ENCODE data around the gene PTPRE.
A peak's percentile ranks its signal among the peaks of the same experiment; 100 is the strongest.

PTPRE gene

DNA sequence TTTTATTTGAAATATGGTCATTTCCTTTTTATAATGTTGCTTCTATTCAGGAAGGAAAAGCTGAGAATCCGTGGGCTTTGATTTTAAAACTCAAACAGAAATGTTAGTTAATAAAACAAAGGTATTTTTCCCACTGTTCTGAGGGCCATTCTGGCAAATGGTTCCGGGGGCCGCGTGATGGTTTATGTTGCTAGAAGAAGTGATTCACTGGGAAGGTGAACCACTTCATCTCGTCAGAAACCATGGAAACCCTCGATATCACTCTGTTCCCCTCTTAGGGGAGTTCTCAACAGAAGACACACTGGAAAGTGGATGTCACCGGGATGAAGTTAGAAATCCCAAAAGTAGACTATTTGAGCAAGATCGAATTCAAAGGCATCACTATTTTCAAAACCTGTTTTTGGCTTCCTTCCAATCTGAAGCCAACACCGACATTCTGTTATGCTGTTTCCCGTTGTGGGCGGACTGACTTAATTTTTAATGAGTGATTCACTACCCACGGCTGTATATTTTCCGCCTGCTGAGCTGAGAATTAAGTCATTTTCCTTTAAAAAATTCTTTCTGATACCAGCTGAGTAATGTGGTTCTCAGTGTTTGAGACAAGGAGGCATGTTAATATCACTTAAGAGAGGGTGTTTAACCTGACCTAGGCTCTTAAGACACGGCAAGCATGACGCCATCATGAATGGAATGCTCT is 84.1 kb downstream of the PTPRE start:
- Mint-ChIP-seq H3K36me3 (ENCODE audit: insufficient read depth) (no peaks in the 10 kb centered on the region), H3K27me3 (peaks cover 9% of the 10 kb centered on the region), H3K27ac (ENCODE audit: low read depth) (peak overlapping the region; percentile 59), H3K9me3 (no peaks in the 10 kb centered on the region), H3K4me1 (peaks cover 6% of the 10 kb centered on the region), H3K4me3 (peak overlapping the region; percentile 43)
- DNase-seq (ENCODE audit: low spot score in 2 of 2): no peak
- ATAC-seq (replicated peaks; ENCODE audit: extremely low read depth, poor library complexity, severe bottlenecking): peak; percentile 52

DNA sequence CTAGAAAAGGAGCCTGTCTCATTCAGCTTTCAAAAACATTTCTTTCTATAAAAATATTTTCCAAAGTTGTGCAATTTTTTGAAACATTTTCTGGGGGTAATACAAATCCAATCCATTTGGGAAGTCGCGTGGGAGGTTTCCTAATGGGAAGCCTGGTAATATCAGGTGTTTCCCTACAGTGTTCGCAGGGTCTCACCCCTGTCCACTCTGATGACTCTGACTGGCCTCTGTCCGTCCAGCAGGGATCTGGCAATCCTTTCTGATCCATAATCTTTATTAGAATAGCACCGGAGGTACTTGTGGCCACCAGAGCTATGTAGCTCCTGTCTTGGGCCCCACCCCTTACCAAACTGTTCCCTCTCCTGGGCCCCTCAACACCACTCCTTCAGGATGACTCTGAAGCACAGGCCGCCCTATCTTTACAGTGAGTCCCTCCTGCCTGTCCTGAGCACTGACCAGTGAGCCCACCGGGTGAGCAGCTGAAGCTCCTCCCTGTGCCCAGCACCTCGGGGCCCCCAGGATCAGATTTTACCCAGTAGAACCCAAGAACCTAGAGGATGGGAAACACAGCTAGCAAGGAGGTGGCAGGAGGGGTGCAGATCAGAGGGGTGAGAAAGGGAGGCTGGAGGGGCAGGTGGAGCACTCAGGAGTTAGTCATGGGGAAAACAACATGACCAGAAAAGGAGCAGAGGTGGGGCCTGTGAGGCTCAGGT is 84.8 kb downstream of the PTPRE start:
- peaks cover 6% of the 10 kb centered on the region for H3K27me3 Mint-ChIP-seq
- H3K4me1 Mint-ChIP-seq: peaks cover 6% of the 10 kb centered on the region
- no peaks in the 10 kb centered on the region for H3K36me3 Mint-ChIP-seq (ENCODE audit: insufficient read depth)
- H3K4me3 Mint-ChIP-seq: peak overlapping the region; percentile 19
- H3K27ac Mint-ChIP-seq (ENCODE audit: low read depth): peak overlapping the region; percentile 59
- ATAC-seq (replicated peaks; ENCODE audit: extremely low read depth, poor library complexity, severe bottlenecking) (no peak), DNase-seq (ENCODE audit: low spot score in 2 of 2) (no peak)
- no peaks in the 10 kb centered on the region for H3K9me3 Mint-ChIP-seq

DNA sequence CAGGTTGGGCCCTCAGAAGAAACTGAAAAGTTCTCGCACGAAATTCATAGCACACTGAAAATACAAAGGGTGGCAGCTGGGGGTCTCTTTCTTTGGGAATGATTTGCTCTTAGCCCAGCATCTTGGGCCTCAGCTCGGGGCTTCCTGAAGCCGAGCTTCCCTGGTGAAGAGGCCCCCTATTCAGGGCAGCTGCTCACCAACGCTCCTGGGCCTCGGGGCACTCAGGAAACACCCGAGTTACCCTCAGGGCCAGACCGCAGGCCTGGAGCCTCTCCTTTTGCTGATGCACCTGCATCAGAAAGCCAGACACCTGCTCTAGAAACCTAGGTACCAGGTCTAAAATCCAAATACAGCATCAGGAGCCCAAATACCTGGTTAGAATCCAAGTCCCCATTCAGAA is 85.5 kb downstream of the PTPRE start:
- Mint-ChIP-seq H3K9me3 (no peaks in the 10 kb centered on the region), H3K27ac (ENCODE audit: low read depth) (no peak overlapping the region), H3K27me3 (no peaks in the 10 kb centered on the region), H3K4me3 (no peak overlapping the region), H3K36me3 (ENCODE audit: insufficient read depth) (no peaks in the 10 kb centered on the region), H3K4me1 (peaks cover 6% of the 10 kb centered on the region)
- DNase-seq (ENCODE audit: low spot score in 2 of 2) (no peak), ATAC-seq (replicated peaks; ENCODE audit: extremely low read depth, poor library complexity, severe bottlenecking) (no peak)

DNA sequence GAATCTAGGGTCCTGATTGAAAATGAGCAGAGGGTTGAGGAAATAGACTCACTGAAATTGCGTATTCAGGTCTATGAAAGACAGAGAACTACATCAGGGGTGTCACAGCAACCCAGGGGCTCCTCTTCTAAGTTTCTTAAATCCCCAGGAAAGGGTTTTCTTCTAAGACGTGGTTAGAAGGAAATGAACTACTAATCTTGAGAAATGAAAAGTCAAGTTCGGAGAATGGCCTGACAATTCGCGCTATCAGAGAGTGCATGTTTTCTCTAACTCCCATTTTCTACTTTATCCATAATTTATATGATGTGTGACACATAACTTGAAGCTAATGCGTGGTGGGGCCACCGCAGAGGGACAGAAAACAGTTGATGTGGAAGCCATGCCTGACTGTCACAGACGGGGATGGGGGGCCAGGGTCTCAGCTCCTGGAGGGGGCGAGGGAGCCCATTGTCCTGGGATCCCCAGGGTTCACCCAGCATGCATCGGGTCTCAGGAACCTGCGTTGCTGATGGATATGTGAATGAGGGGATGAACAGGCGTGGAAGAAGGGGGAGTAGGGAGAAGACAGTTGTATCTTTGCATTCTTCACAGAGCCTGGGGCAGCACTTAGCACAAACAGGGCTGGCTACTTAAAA is 86.3 kb downstream of the PTPRE start:
- Mint-ChIP-seq H3K36me3 (ENCODE audit: insufficient read depth) (no peaks in the 10 kb centered on the region), H3K27me3 (peaks cover 2% of the 10 kb centered on the region), H3K4me1 (peaks cover 6% of the 10 kb centered on the region), H3K4me3 (no peak overlapping the region), H3K27ac (ENCODE audit: low read depth) (no peak overlapping the region), H3K9me3 (no peaks in the 10 kb centered on the region)
- DNase-seq (ENCODE audit: low spot score in 2 of 2) (no peak), ATAC-seq (replicated peaks; ENCODE audit: extremely low read depth, poor library complexity, severe bottlenecking) (no peak)

DNA sequence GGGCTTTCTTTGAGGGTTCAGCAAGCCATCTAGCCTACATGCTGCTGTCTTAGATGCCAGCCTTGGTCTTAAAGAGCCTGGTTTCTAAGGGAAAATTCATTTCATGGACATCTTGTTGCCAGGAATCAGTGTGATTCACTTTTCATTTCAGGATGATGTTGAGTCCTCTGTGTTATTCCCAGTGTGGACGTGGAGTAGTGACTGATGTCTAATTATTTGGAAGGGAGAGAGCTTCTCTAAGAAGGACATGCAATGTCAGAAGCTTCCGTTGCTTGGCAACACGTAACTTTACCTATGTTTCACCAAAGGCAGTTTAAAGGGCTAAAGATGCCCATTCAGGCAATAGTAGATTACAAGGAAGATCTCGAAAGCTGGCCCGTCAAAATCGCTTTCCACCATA is 89.0 kb downstream of the PTPRE start:
- Mint-ChIP-seq H3K4me1 (peaks cover 3% of the 10 kb centered on the region), H3K27me3 (peaks cover 29% of the 10 kb centered on the region), H3K27ac (ENCODE audit: low read depth) (no peak overlapping the region), H3K36me3 (ENCODE audit: insufficient read depth) (no peaks in the 10 kb centered on the region), H3K9me3 (no peaks in the 10 kb centered on the region), H3K4me3 (no peak overlapping the region)
- ATAC-seq (replicated peaks; ENCODE audit: extremely low read depth, poor library complexity, severe bottlenecking) (no peak), DNase-seq (ENCODE audit: low spot score in 2 of 2) (no peak)

DNA sequence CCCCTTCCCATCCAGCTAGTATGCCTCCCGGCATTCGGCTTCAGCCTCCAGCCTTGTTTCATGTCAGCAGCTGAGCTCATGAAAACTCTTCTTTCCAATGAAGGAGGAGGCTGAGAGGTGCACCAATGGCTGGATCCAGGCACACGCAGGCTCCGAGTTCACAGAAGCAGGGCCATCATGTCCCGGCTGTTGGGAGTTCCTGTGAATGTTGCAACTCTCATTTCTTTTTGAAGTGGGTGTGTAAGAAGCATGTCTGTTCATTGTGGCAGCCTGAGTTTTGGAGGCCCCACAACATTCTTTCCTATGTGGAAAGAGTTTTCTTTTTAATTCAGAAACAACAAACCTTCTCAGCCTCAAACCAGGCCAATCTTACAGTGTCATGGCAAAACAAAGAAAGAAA is 89.7 kb downstream of the PTPRE start:
- no peak overlapping the region for H3K4me3 Mint-ChIP-seq
- no peaks in the 10 kb centered on the region for H3K4me1 Mint-ChIP-seq
- DNase-seq (ENCODE audit: low spot score in 2 of 2) (no peak), ATAC-seq (replicated peaks; ENCODE audit: extremely low read depth, poor library complexity, severe bottlenecking) (no peak)
- H3K27ac Mint-ChIP-seq (ENCODE audit: low read depth): no peak overlapping the region
- H3K9me3 Mint-ChIP-seq: no peaks in the 10 kb centered on the region
- no peaks in the 10 kb centered on the region for H3K36me3 Mint-ChIP-seq (ENCODE audit: insufficient read depth)
- peaks cover 34% of the 10 kb centered on the region for H3K27me3 Mint-ChIP-seq

DNA sequence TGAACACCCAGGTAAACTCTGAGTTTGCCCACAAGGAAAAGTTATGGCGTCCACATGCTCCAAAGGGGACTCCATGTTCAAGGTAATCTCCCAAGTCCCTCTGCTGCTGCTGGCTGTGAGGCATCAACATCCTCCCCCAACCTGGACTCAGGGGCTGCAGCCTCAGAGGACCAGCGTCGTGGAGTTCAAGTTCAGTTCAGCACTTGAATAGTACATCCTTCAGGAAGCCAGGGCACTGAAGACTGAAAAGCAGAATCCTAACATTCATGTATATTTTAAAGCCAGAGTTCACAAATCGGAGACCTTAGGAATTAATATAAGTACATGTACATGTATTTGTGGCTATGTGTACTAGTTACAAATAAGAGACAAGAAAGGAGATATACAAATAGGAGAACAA is 90.4 kb downstream of the PTPRE start:
- Mint-ChIP-seq H3K4me1 (no peaks in the 10 kb centered on the region), H3K4me3 (no peak overlapping the region), H3K27me3 (peaks cover 41% of the 10 kb centered on the region), H3K36me3 (ENCODE audit: insufficient read depth) (no peaks in the 10 kb centered on the region), H3K9me3 (no peaks in the 10 kb centered on the region), H3K27ac (ENCODE audit: low read depth) (no peak overlapping the region)
- DNase-seq (ENCODE audit: low spot score in 2 of 2): no peak
- no peak for ATAC-seq (replicated peaks; ENCODE audit: extremely low read depth, poor library complexity, severe bottlenecking)

DNA sequence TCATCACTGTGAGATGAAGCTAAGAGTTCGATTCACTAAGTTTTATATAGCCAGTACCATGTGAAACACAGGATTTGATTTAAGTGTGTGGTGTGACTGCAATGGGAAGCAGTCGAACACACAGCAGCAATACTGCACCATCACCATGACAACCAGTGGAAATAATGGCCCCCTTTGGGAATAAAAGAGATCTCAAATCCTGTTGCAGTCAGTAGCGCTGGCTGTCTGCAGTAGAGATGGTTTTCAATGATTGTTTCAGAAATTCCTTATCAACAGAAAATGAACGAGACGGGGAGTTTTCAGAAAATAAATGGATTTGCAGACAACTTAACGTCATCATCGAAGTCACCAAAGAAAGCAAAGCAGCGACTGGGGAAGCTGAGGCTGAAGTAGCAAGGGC is 91.0 kb downstream of the PTPRE start:
- Mint-ChIP-seq H3K27me3 (peaks cover 46% of the 10 kb centered on the region), H3K27ac (ENCODE audit: low read depth) (no peak overlapping the region), H3K36me3 (ENCODE audit: insufficient read depth) (no peaks in the 10 kb centered on the region), H3K9me3 (no peaks in the 10 kb centered on the region), H3K4me3 (no peak overlapping the region), H3K4me1 (no peaks in the 10 kb centered on the region)
- ATAC-seq (replicated peaks; ENCODE audit: extremely low read depth, poor library complexity, severe bottlenecking): no peak
- no peak for DNase-seq (ENCODE audit: low spot score in 2 of 2)

DNA sequence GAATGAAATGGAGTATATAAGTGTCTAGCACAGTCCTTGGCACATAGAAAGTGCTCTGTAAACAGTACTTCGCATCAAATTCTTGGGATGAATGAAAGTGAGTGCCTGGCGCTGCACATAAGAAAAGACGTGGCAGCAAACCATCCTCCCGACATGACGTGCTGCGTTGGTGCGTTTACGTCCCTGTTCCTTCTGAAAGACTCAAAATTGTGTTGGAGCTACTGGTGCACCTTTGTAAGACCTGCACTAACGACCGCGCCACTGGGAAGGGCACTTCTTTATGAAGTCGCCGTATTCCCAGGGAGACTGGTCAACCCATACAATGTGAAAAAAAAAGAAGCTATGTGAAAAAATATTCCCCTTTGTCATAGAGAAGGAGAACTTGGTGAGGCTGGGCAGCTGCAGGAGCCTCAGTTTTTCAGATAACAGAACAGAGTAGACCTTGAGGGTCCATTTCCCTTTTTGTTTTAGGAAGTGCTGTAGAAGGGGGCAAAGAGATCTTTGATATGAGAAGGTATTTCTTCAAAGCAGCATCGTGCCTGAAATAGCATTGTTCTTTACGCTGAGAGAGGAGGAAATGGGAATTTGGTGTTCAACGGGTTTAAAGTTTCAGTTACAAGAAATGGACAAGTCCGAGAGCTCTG is 91.7 kb downstream of the PTPRE start:
- no peak for ATAC-seq (replicated peaks; ENCODE audit: extremely low read depth, poor library complexity, severe bottlenecking)
- Mint-ChIP-seq H3K4me3 (no peak overlapping the region), H3K4me1 (no peaks in the 10 kb centered on the region), H3K27me3 (peaks cover 46% of the 10 kb centered on the region), H3K36me3 (ENCODE audit: insufficient read depth) (no peaks in the 10 kb centered on the region), H3K9me3 (no peaks in the 10 kb centered on the region), H3K27ac (ENCODE audit: low read depth) (no peak overlapping the region)
- DNase-seq (ENCODE audit: low spot score in 2 of 2): no peak

DNA sequence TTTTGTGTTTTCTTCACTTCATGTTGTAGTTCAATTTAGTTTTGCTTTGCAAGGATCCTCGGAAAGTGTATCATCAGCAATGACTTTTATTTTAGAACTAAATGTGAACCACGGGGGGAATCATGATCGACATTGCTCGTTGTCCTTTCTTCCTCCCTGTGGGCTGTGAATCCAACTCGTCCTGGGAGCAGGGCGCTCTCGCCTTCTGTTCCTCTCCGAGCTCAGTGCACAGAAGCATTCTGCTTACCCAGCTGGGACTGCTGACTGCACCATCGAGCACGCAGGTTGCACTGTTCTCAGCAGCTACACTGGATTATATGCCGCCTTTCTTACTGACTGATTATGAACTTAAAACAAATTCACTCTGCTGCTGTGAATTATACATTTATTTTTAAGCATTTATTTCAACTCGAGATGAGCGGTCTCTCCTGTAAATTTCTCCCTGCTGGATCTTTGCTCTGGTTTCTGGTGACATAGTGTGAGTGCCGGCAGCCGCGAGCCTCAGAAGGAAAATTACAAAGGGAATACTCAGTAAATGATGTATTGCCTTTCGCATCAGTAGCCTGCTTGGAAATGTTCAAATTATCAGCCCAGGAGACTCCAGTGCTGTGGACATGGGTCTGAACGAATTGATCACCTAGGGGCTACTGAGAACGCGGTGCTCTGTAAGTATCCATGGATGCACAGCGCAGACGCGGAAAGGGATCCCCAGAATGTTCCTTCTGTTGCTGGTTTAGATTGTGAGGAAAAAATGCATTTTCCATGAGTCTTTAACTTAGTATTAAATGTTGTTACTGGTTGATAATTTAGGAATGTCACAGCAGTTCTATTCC is 92.6 kb downstream of the PTPRE start:
- Mint-ChIP-seq H3K4me1 (no peaks in the 10 kb centered on the region), H3K27me3 (peaks cover 49% of the 10 kb centered on the region), H3K27ac (ENCODE audit: low read depth) (no peak overlapping the region), H3K9me3 (no peaks in the 10 kb centered on the region), H3K4me3 (no peak overlapping the region), H3K36me3 (ENCODE audit: insufficient read depth) (no peaks in the 10 kb centered on the region)
- ATAC-seq (replicated peaks; ENCODE audit: extremely low read depth, poor library complexity, severe bottlenecking) (no peak), DNase-seq (ENCODE audit: low spot score in 2 of 2) (no peak)

DNA sequence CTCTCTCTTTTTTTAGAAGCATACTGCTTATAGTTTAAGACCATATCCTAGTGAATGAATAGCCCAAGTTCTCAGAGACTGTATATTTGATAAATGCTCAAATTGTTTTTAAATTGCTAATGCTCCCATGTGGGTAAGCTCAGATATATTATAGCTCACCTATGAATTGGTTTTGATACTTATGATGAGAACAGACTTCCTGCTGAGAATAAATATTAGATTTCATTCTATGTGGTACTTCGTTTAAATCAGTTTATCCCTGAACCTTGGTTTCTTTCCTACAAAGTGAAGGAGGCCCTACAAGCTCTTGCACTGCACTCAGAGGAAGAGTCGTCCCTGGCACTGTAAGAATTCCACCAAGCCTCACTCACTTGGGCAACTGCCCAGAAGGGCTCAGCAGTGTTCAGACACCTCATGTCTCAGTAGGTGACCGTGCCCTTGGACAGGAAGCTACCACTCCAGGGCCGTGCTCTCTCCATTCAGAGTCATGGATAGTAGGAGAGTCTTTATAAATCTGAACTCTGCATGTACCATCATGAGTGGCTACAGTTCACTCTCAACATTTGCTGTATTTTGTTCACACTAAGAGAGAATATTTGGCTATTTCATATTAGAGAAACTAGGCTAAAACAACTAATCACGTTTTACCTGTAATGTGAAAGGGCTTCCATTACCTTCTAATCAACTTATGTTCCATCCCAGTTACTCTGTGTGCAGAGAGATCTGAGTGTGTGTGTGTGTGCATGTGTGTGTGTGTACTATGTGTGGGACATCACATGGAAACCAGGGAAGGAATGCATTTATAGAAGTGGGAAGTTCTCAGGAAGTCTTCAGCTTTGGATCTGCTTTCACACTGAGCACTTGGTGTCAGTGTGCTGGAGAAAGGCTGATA is 93.8 kb downstream of the PTPRE start:
- Mint-ChIP-seq H3K9me3 (no peaks in the 10 kb centered on the region), H3K4me1 (no peaks in the 10 kb centered on the region), H3K36me3 (ENCODE audit: insufficient read depth) (no peaks in the 10 kb centered on the region), H3K27ac (ENCODE audit: low read depth) (no peak overlapping the region), H3K4me3 (no peak overlapping the region), H3K27me3 (peaks cover 61% of the 10 kb centered on the region)
- ATAC-seq (replicated peaks; ENCODE audit: extremely low read depth, poor library complexity, severe bottlenecking) (no peak), DNase-seq (ENCODE audit: low spot score in 2 of 2) (no peak)

Measured in central memory CD8-positive, alpha-beta T cell (primary cell).